ENCODE results near the gene MGAT5.

Gene MGAT5

GRCh38 chr2:134341476-134341875 lies 87.6 kb downstream of the MGAT5 start:
- no peak for DNase-seq

- DNase-seq: no peak
Measured at GRCh38 chr2:134344954-134345697, 91.3 kb downstream of the MGAT5 start.

GRCh38 chr2:134346141-134346540 lies 92.3 kb downstream of the MGAT5 start:
- no peak for DNase-seq

- DNase-seq: no peak
Measured at GRCh38 chr2:134347756-134348155, 93.9 kb downstream of the MGAT5 start.

- no peak for DNase-seq
Measured at GRCh38 chr2:134348239-134348638, 94.4 kb downstream of the MGAT5 start.

- no peak for DNase-seq
Measured at GRCh38 chr2:134348760-134349159, 94.9 kb downstream of the MGAT5 start.

GRCh38 chr2:134351016-134351415 lies 97.1 kb downstream of the MGAT5 start:
- DNase-seq: no peak

GRCh38 chr2:134351899-134352298 lies 98.0 kb downstream of the MGAT5 start:
- no peak for DNase-seq

- DNase-seq: no peak
Measured at GRCh38 chr2:134352844-134353243, 99.0 kb downstream of the MGAT5 start.

GRCh38 chr2:134354611-134355010 lies 100.7 kb downstream of the MGAT5 start:
- no peak for DNase-seq

GRCh38 chr2:134357814-134358213 lies 103.9 kb downstream of the MGAT5 start:
- DNase-seq: no peak

GRCh38 chr2:134359367-134360081 lies 105.7 kb downstream of the MGAT5 start:
- no peak for DNase-seq

- DNase-seq: no peak
Measured at GRCh38 chr2:134360745-134361487, 107.0 kb downstream of the MGAT5 start.

GRCh38 chr2:134361648-134362047 lies 107.8 kb downstream of the MGAT5 start:
- DNase-seq: no peak

GRCh38 chr2:134362152-134362668 lies 108.3 kb downstream of the MGAT5 start:
- no peak for DNase-seq

GRCh38 chr2:134362740-134363139 lies 108.9 kb downstream of the MGAT5 start:
- no peak for DNase-seq

- no peak for DNase-seq
Measured at GRCh38 chr2:134365356-134365755, 111.5 kb downstream of the MGAT5 start.

GRCh38 chr2:134366359-134366758 lies 112.5 kb downstream of the MGAT5 start:
- no peak for DNase-seq

- no peak for DNase-seq
Measured at GRCh38 chr2:134367213-134367612, 113.3 kb downstream of the MGAT5 start.

- DNase-seq: no peak
Measured at GRCh38 chr2:134368009-134368817, 114.3 kb downstream of the MGAT5 start.

- DNase-seq: no peak
Measured at GRCh38 chr2:134369220-134369902, 115.5 kb downstream of the MGAT5 start.

Data from GDM1 (cell line).